GM12878 (cell line): ENCODE measurements around the gene MCEE. TPM values are rescaled to one million over a fixed set of nuclear protein-coding genes. Genes with fewer than 3 reads are reported as not detected.

Experiments
- ATAC-seq: fragments of 200-7000 bp; cut with Tn5 transposase; 3 replicates; pipeline ENCODE4 v1.9.1; 2020; ENCODE audit warnings: mild to moderate bottlenecking, moderate library complexity
- BruUV-seq: library from RNA; stranded (reverse); fragments of 400-500 nt; replicated peaks from 2 replicates; lab custom pipeline; 2021; lab: Mats Ljungman, UMichigan
- CTCF ChIA-PET: fragments of 300-600 bp; sonication (Branson Sonifier 250); formaldehyde crosslinking; extraction: SDS; loops from one replicate; lab custom pipeline; 2021; ENCODE audit warnings: inconsistent platforms; lab: Yijun Ruan, JAX
- POLR2A ChIA-PET: fragments of 350-600 bp; formaldehyde crosslinking; extraction: SDS; loops from one replicate; lab custom pipeline; 2021; ENCODE audit warnings: inconsistent platforms; lab: Charles Lee
- RAD21 ChIA-PET: fragments of 300-600 bp; sonication (Branson Sonifier 250); formaldehyde crosslinking; loops from one replicate; lab custom pipeline; 2023; ENCODE audit warnings: antibody characterized with exemption; ENCODE audit not compliant: unreplicated experiment; lab: Charles Lee
- SMC1A ChIA-PET: fragments of 300-600 bp; sonication (Branson Sonifier 250); formaldehyde crosslinking; loops from one replicate; lab custom pipeline; 2023; ENCODE audit not compliant: unreplicated experiment, uncharacterized antibody; lab: Charles Lee
- DNase-seq: peaks from one replicate; pipeline ENCODE4 v3.0.0-alpha.2; 2011; ENCODE audit warnings: low read depth, low spot score
- FAIRE-seq: peaks from 3 replicates; lab custom pipeline; 2011; peaks lifted over from hg19 to GRCh38; lab: Jason Lieb, UNC
- H2AFZ ChIP-seq: 2 replicates; pipeline ENCODE4 v1.6.0; 2011; ENCODE audit warnings: low read depth, low read length, control low read depth; ENCODE audit not compliant: control insufficient read depth
- H3K27ac ChIP-seq: 2 replicates; pipeline ENCODE4 v1.5.1; 2011; ENCODE audit warnings: control low read depth; ENCODE audit not compliant: control insufficient read depth, insufficient read depth
- H3K27me3 ChIP-seq, 2 experiments: replicated peaks in 1 of 2; 2 replicates each; pipeline versions ENCODE4 v1.6.0 to v1.6.1; 2011; ENCODE audit warnings: low read length in 1 of 2; ENCODE audit not compliant: control insufficient read depth in 2 of 2, insufficient read depth in 2 of 2
- H3K36me3 ChIP-seq, 2 experiments: 2 replicates each; pipeline ENCODE4 v1.5.1; 2011; ENCODE audit warnings: low read length in 1 of 2; ENCODE audit not compliant: control insufficient read depth in 2 of 2, insufficient read depth in 2 of 2
- H3K4me1 ChIP-seq: 2 replicates; pipeline ENCODE4 v1.6.1; 2011; ENCODE audit warnings: mild to moderate bottlenecking, low read length, moderate library complexity, mixed read lengths; ENCODE audit not compliant: control insufficient read depth, insufficient read depth
- H3K4me2 ChIP-seq: 2 replicates; pipeline ENCODE4 v1.6.0; 2011; ENCODE audit warnings: control low read depth; ENCODE audit not compliant: control insufficient read depth, insufficient read depth
- H3K4me3 ChIP-seq: fragments of 200-600 bp; sonication (generic); 2 replicates; pipeline ENCODE4 v1.5.1; 2016
- H3K79me2 ChIP-seq: 2 replicates; pipeline ENCODE4 v1.6.0; 2011; ENCODE audit warnings: low read length; ENCODE audit not compliant: control insufficient read depth, insufficient read depth
- H3K9ac ChIP-seq: 2 replicates; pipeline ENCODE4 v1.8.0; 2011; ENCODE audit warnings: low read length, control low read depth, mixed read lengths; ENCODE audit not compliant: control insufficient read depth, insufficient read depth
- H3K9me3 ChIP-seq: replicated peaks from 3 replicates; pipeline ENCODE4 v1.5.1; 2011; ENCODE audit warnings: mild to moderate bottlenecking, low read length; ENCODE audit not compliant: control insufficient read depth, insufficient read depth
- H4K20me1 ChIP-seq: 2 replicates; pipeline ENCODE4 v1.6.0; 2011; ENCODE audit not compliant: control insufficient read depth, insufficient read depth
- ATF3 ChIP-seq: IDR thresholded peaks from 2 replicates; pipeline ENCODE4 v1.6.1; 2011; ENCODE audit warnings: low read depth, mild to moderate bottlenecking, low read length, moderate library complexity, borderline replicate concordance; ENCODE audit errors: extremely low read depth
- BMI1 ChIP-seq: fragments of 450-650 bp; IDR thresholded peaks from 2 replicates; pipeline ENCODE4 v1.6.1; 2016; ENCODE audit warnings: mild to moderate bottlenecking, moderate library complexity, borderline replicate concordance
- HCFC1 ChIP-seq: fragments of 150-350 bp; IDR thresholded peaks from 2 replicates; pipeline ENCODE4 v1.6.1; 2014; ENCODE audit warnings: low read length
- IRF4 ChIP-seq: IDR thresholded peaks from 2 replicates; pipeline ENCODE4 v1.6.1; 2011; ENCODE audit warnings: low read depth, low read length
- MYB ChIP-seq: fragments of 150-350 bp; IDR thresholded peaks from 2 replicates; pipeline ENCODE4 v1.6.1; 2014; ENCODE audit warnings: mild to moderate bottlenecking, low read depth, low read length, borderline replicate concordance
- NRF1 ChIP-seq: conservative IDR thresholded peaks from 2 replicates; pipeline ENCODE4 v1.6.1; 2011; ENCODE audit warnings: mild to moderate bottlenecking, low read depth, low read length, improper control_type of control experiment
- PML ChIP-seq: IDR thresholded peaks from 2 replicates; pipeline ENCODE4 v1.6.1; 2012; ENCODE audit warnings: low read length, inconsistent platforms
- RAD51 ChIP-seq: fragments of 450-650 bp; IDR thresholded peaks from 2 replicates; pipeline ENCODE4 v1.6.1; 2016; ENCODE audit warnings: moderate library complexity, mild to moderate bottlenecking, inconsistent platforms
- RELA ChIP-seq: fragments of 450-650 bp; IDR thresholded peaks from 2 replicates; pipeline ENCODE4 v1.8.0; 2014; ENCODE audit warnings: borderline replicate concordance; ENCODE audit not compliant: partially characterized antibody
- SMAD5 ChIP-seq: IDR thresholded peaks from 2 replicates; pipeline ENCODE4 v1.6.1; 2016; ENCODE audit warnings: antibody characterized with exemption, low read depth
- SREBF2 ChIP-seq: IDR thresholded peaks from 2 replicates; pipeline ENCODE4 v1.6.1; 2012; ENCODE audit warnings: mild to moderate bottlenecking, low read length
- TAF1 ChIP-seq: IDR thresholded peaks from 2 replicates; pipeline ENCODE4 v1.6.1; 2011; ENCODE audit warnings: mild to moderate bottlenecking, low read depth, low read length, borderline replicate concordance
- ZNF24 ChIP-seq: fragments of 450-650 bp; IDR thresholded peaks from 2 replicates; pipeline ENCODE4 v1.6.1; 2017; ENCODE audit warnings: antibody characterized with exemption, mild to moderate bottlenecking
- ZNF274 ChIP-seq: IDR thresholded peaks from one replicate; pipeline ENCODE4 v1.8.0; 2011; ENCODE audit not compliant: insufficient read length, insufficient read depth
- WGBS: methylation state at CpG from one replicate; pipeline ENCODE4 v1.1.6; 2016; ENCODE audit warnings: low lambda C conversion rate; ENCODE audit not compliant: insufficient replicate concordance, insufficient coverage; ENCODE audit errors: missing lambda C conversion rate; 5-methylcytosine and 5-hydroxymethylcytosine counted together
- in situ Hi-C: fragments of 300-500 bp; cut with MboI; formaldehyde crosslinking; loops from 9 replicates; pipeline ENCODE4 v1.14.3; 2018; ENCODE audit warnings: mixed read lengths
- intact Hi-C: fragments of 100-400 bp; cut with micrococcal nuclease; formaldehyde crosslinking; loops from one replicate; pipeline ENCODE4 v1.14.2; 2022; ENCODE audit not compliant: unreplicated experiment
- polyA plus RNA-seq, 11 experiments: library from polyadenylated mRNA; depleted of rRNA in 4 of 11; unstranded in 6 of 11; stranded (reverse) in 5 of 11; fragments of >200 nt; fragmentation: Nextera tagmentation in 4 of 11; fragmentation: Illumina TruSeq in 1 of 11; extraction: Ambion mirVana in 4 of 11; extraction: Trizol in 1 of 11; gene quantifications; 1 replicate in 1 of 11; 2 replicates in 10 of 11; pipeline versions ENCODE4 v1.2.1 to v1.2.3, GENCODE V29; 2011 to 2016; ENCODE audit warnings: inconsistent platforms in 2 of 11, missing spikeins in 2 of 11, low read depth in 1 of 11
- total RNA-seq, 4 experiments: library from RNA; depleted of rRNA in 3 of 4; stranded (reverse); fragments of >200 nt in 3 of 4; fragmentation: Illumina TruSeq in 1 of 4; extraction: Trizol in 1 of 4; gene quantifications; 2 replicates each; pipeline versions ENCODE4 v1.2.1 to v1.2.3, GENCODE V29; 2013 to 2021

Gene MCEE
- total and polyA plus RNA-seq, 10 of the 15 experiments (the other 5 are each of a cell fraction or from before 2014, with no cell fraction given), result 17.3 to 63.4 (median 20.9) TPM

- H3K4me3 ChIP-seq, result no peak overlapping the region
- no peak for FAIRE-seq
- no peaks in the 10 kb centered on the region for H4K20me1 ChIP-seq
- BruUV-seq, result no TSS peak
- intact Hi-C loops (loop anchor here (2.0 to 10.0 kb wide), 2 partner anchors 131 to 231 kb away; no protein-coding TSS in a partner anchor), in situ Hi-C loops (loop anchor here (25.0 kb wide), 1 partner anchor 358 kb away; no protein-coding TSS in a partner anchor)
- H3K4me1 ChIP-seq, result no peaks in the 10 kb centered on the region
- SMC1A ChIA-PET, result interaction anchor here (0.6 to 2.5 kb wide), 9 partner anchors 10 to 264 kb away, joined by 3 to 19 read pairs (median 5); no protein-coding TSS in a partner anchor
- RAD21 ChIA-PET, result interaction anchor here (0.7 to 4.1 kb wide), 11 partner anchors 25 to 145 kb away, joined by 3 to 31 read pairs (median 6); partner anchors contain the start of genes MCEE and NAGK
- TF ChIP-seq ATF3 (no peak), SMAD5 (no peak), TAF1 (no peak), IRF4 (no peak), BMI1 (no peak), MYB (no peak), RELA (no peak), ZNF274 (no peak), ZNF24 (no peak), PML (no peak), SREBF2 (no peak), RAD51 (no peak), HCFC1 (no peak), NRF1 (no peak)
- 64% methylated on average over 8 of the region's 8 CpGs for WGBS
- no peaks in the 10 kb centered on the region for H3K79me2 ChIP-seq
- POLR2A ChIA-PET, result interaction anchor here (0.9 kb wide), 1 partner anchor 83 kb away, joined by 6 read pairs; no protein-coding TSS in a partner anchor
- H3K9ac ChIP-seq, result no peak overlapping the region
- no peaks in the 10 kb centered on the region for H3K27me3 ChIP-seq
- H2AFZ ChIP-seq, result no peak overlapping the region
- H3K4me2 ChIP-seq, result no peak overlapping the region
- no peak for DNase-seq
- CTCF ChIA-PET, result interaction anchor here (0.6 to 7.7 kb wide), 16 partner anchors 9 to 243 kb away, joined by 3 to 53 read pairs (median 5); partner anchors contain the start of genes MCEE and NAGK
- no peak for ATAC-seq
- no peak overlapping the region for H3K27ac ChIP-seq
- H3K9me3 ChIP-seq, result no peaks in the 10 kb centered on the region
- peaks cover 2 to 7% of the 10 kb centered on the region in 2 experiments; a peak in 3 of 4 replicates for H3K36me3 ChIP-seq
These were observed 24.2 kb upstream of the MCEE start for GRCh38 chr2:71154279-71154678.
